Raji (cell line): ENCODE data around the gene SH3BP5L.
A peak's percentile ranks its signal among the peaks of the same experiment; 100 is the strongest.

ENCODE experiments used
- POLR2A ChIP-seq: IDR thresholded peaks from 2 replicates; pipeline ENCODE4 v1.6.1; 2011; ENCODE audit warnings: low read depth, low read length, control low read depth; ENCODE audit not compliant: insufficient read depth

SH3BP5L gene

GRCh38 chr1:248825909-248826760 is at the start of gene SH3BP5L:
Gene SH3BP5L (minus strand): TSS chr1:248825915. CDS start chr1:248824935, 980 bp downstream.
- peak; percentile 77 for TF ChIP-seq POLR2A

- TF ChIP-seq POLR2A = no peak
Measured at GRCh38 chr1:248873993-248874533, 48.3 kb upstream of the SH3BP5L start.

- peak; percentile 55 for TF ChIP-seq POLR2A
Measured at GRCh38 chr1:248873409-248873992, 47.8 kb upstream of the SH3BP5L start.

GRCh38 chr1:248872752-248873408 is 47.2 kb upstream of the SH3BP5L start:
- no peak; the same call in 1 of the 2 replicates for TF ChIP-seq POLR2A

GRCh38 chr1:248871837-248872401 is 46.2 kb upstream of the SH3BP5L start:
- TF ChIP-seq POLR2A = no peak

GRCh38 chr1:248862998-248863881 is 37.5 kb upstream of the SH3BP5L start:
- TF ChIP-seq POLR2A = peak; percentile 93

GRCh38 chr1:248862695-248862997 is 36.9 kb upstream of the SH3BP5L start:
- TF ChIP-seq POLR2A = no peak

- TF ChIP-seq POLR2A = no peak
Measured at GRCh38 chr1:248861616-248862015, 35.9 kb upstream of the SH3BP5L start.

- TF ChIP-seq POLR2A = no peak
Measured at GRCh38 chr1:248860007-248860406, 34.3 kb upstream of the SH3BP5L start.

GRCh38 chr1:248858891-248859889 is 33.5 kb upstream of the SH3BP5L start, which contains the start of gene ZNF692:
Gene ZNF692 (minus strand): TSS chr1:248859085. CDS start chr1:248858309, 776 bp downstream.
- peak; percentile 98 for TF ChIP-seq POLR2A

GRCh38 chr1:248858096-248858890 is 32.6 kb upstream of the SH3BP5L start:
- TF ChIP-seq POLR2A = no peak

- TF ChIP-seq POLR2A = no peak
Measured at GRCh38 chr1:248857749-248858095, 32.0 kb upstream of the SH3BP5L start.
